Activated CD8-positive, alpha-beta memory T cell treated with anti-CD3 and anti-CD28 coated beads, Interleukin-2, amount 50 U/mL, for 48 hours (primary cell): ENCODE results near the gene FBXO33.

ENCODE experiments used
- DNase-seq: peaks from one replicate; pipeline ENCODE4 v3.0.0-alpha.2; 2020

Gene FBXO33

GRCh38 chr14:39432179-39432618, at the start of gene FBXO33:
Gene FBXO33, minus strand, starts transcription at chr14:39432433. Its CDS starts 271 bp downstream, at chr14:39432162.
- peak; percentile 97 for DNase-seq

GRCh38 chr14:39474416-39474911, 42.2 kb upstream of the FBXO33 start:
- no peak for DNase-seq

- DNase-seq, result no peak
Observed at GRCh38 chr14:39472078-39472477, 39.8 kb upstream of the FBXO33 start.

- peak; percentile 56 for DNase-seq
Observed at GRCh38 chr14:39469094-39469710, 37.0 kb upstream of the FBXO33 start.

GRCh38 chr14:39467889-39468524, 35.8 kb upstream of the FBXO33 start:
- DNase-seq, result no peak

- no peak for DNase-seq
Observed at GRCh38 chr14:39459795-39460478, 27.7 kb upstream of the FBXO33 start.

GRCh38 chr14:39456702-39457250, 24.5 kb upstream of the FBXO33 start:
- no peak for DNase-seq

GRCh38 chr14:39454906-39455539, 22.8 kb upstream of the FBXO33 start:
- no peak for DNase-seq

GRCh38 chr14:39452680-39453079, 20.4 kb upstream of the FBXO33 start:
- no peak for DNase-seq

GRCh38 chr14:39451811-39452210, 19.6 kb upstream of the FBXO33 start:
- DNase-seq, result no peak

GRCh38 chr14:39447175-39447661, 15.0 kb upstream of the FBXO33 start:
- DNase-seq, result no peak

GRCh38 chr14:39446131-39446744, 14.0 kb upstream of the FBXO33 start:
- no peak for DNase-seq

- DNase-seq, result no peak
Observed at GRCh38 chr14:39442293-39442692, 10.1 kb upstream of the FBXO33 start.

GRCh38 chr14:39441805-39442204, 9.6 kb upstream of the FBXO33 start:
- no peak for DNase-seq

- no peak for DNase-seq
Observed at GRCh38 chr14:39440975-39441374, 8.7 kb upstream of the FBXO33 start.

GRCh38 chr14:39435241-39435640, 3.0 kb upstream of the FBXO33 start:
- no peak for DNase-seq

GRCh38 chr14:39434401-39434800, 2.2 kb upstream of the FBXO33 start:
- DNase-seq, result no peak

- DNase-seq, result no peak
Observed at GRCh38 chr14:39433452-39433813, 1.2 kb upstream of the FBXO33 start.

- DNase-seq, result peak; percentile 86
Observed at GRCh38 chr14:39432619-39433451, 602 bp upstream of the FBXO33 start.

GRCh38 chr14:39431416-39432178, 636 bp downstream of the FBXO33 start:
- DNase-seq, result peak; percentile 73
